Loucy (cell line): ENCODE measurements around the gene MAD1L1.

ENCODE experiments used
- H2AFZ ChIP-seq: fragments of 200-600 bp; sonication (generic); 2 replicates; pipeline ENCODE4 v1.6.0; 2016; ENCODE audit warnings: antibody characterized with exemption, mild to moderate bottlenecking, low read length, moderate library complexity
- H3F3A ChIP-seq: fragments of 200-600 bp; 2 replicates; pipeline ENCODE4 v1.6.0; 2016; ENCODE audit warnings: antibody characterized with exemption, low read depth, mild to moderate bottlenecking
- H3K27me3 ChIP-seq: fragments of 200-600 bp; sonication (generic); 2 replicates; pipeline ENCODE4 v1.6.1; 2014; ENCODE audit warnings: low read length, mild to moderate bottlenecking; ENCODE audit not compliant: insufficient read depth, poor library complexity, severe bottlenecking
- H3K36me3 ChIP-seq: fragments of 200-600 bp; sonication (generic); 2 replicates; pipeline ENCODE4 v1.6.1; 2016; ENCODE audit warnings: low read length; ENCODE audit not compliant: insufficient read depth
- H3K4me1 ChIP-seq: fragments of 200-600 bp; sonication (generic); 2 replicates; pipeline ENCODE4 v1.5.1; 2014; ENCODE audit warnings: low read length, mild to moderate bottlenecking; ENCODE audit not compliant: insufficient read depth, poor library complexity, severe bottlenecking
- H3K4me2 ChIP-seq: fragments of 200-600 bp; sonication (generic); 2 replicates; pipeline ENCODE4 v1.6.0; 2014; ENCODE audit warnings: antibody characterized with exemption, low read length, low read depth, mild to moderate bottlenecking; ENCODE audit not compliant: poor library complexity, severe bottlenecking
- H3K4me3 ChIP-seq: fragments of 200-600 bp; sonication (generic); 2 replicates; pipeline ENCODE4 v1.5.1; 2014; ENCODE audit warnings: low read length, mild to moderate bottlenecking, mixed read lengths; ENCODE audit not compliant: poor library complexity, severe bottlenecking
- H3K79me2 ChIP-seq: fragments of 200-600 bp; sonication (generic); 2 replicates; pipeline ENCODE4 v1.6.1; 2014; ENCODE audit warnings: low read length; ENCODE audit not compliant: insufficient read depth
- H3K9ac ChIP-seq: fragments of 200-600 bp; sonication (generic); 2 replicates; pipeline ENCODE4 v1.6.0; 2014; ENCODE audit warnings: mild to moderate bottlenecking, low read depth, low read length, moderate library complexity; ENCODE audit not compliant: poor library complexity, severe bottlenecking
- H3K9me2 ChIP-seq: fragments of 200-600 bp; sonication (generic); replicated peaks from 2 replicates; pipeline ENCODE4 v1.6.1; 2016; ENCODE audit warnings: low read depth, low read length, mixed read lengths
- H3K9me3 ChIP-seq: fragments of 200-600 bp; sonication (generic); 2 replicates; pipeline ENCODE4 v1.6.1; 2014; ENCODE audit warnings: mild to moderate bottlenecking, antibody characterized with exemption, low read length, low read depth; ENCODE audit not compliant: insufficient read depth
- H4K20me1 ChIP-seq: fragments of 200-600 bp; sonication (generic); 2 replicates; pipeline ENCODE4 v1.6.0; 2014; ENCODE audit warnings: antibody characterized with exemption, low read length, mild to moderate bottlenecking; ENCODE audit not compliant: insufficient read depth, poor library complexity, severe bottlenecking
- CTCF ChIP-seq: fragments of 200-600 bp; sonication (generic); conservative IDR thresholded peaks from 2 replicates; pipeline ENCODE4 v1.5.1; 2014; ENCODE audit warnings: mild to moderate bottlenecking, antibody characterized with exemption, low read length
- EZH2phosphoT487 ChIP-seq: fragments of 200-600 bp; IDR thresholded peaks from 2 replicates; pipeline ENCODE4 v1.6.1; 2018; ENCODE audit warnings: antibody characterized with exemption, mild to moderate bottlenecking, moderate library complexity, borderline replicate concordance

Gene MAD1L1

DNA sequence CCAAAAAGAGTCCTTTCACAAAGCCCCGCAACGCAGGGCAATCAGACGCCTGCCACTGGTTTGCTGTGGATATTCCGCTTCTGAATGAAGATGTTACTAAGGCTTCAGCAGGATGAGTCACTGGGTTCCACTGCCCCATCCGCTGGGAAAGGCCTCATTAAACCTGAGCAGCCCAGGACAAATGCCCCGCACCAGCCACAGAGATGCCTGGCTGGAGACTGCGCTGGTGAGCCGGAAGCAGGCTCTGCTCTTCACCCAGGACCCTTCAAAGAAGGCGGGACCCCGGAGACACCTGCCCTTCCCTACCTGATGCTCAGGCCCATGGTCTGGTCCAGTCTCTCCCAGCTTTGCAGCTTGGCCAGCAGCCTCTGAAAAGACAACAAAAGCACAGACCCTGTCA, 19.8 kb downstream of the MAD1L1 start:
- Histone ChIP-seq H3K79me2 (peaks cover 5% of the 10 kb centered on the region; the same call in 1 of the 2 replicates), H3K9ac (no peak overlapping the region), H3K9me3 (no peaks in the 10 kb centered on the region), H3K9me2 (no peaks in the 10 kb centered on the region), H3K4me3 (no peak overlapping the region), H4K20me1 (no peaks in the 10 kb centered on the region), H3K4me2 (no peak overlapping the region), H3K36me3 (peaks cover 81% of the 10 kb centered on the region; the same call in 1 of the 2 replicates), H3F3A (no peaks in the 10 kb centered on the region), H2AFZ (no peak overlapping the region), H3K27me3 (no peaks in the 10 kb centered on the region), H3K4me1 (peaks cover 17% of the 10 kb centered on the region)
- TF ChIP-seq EZH2phosphoT487 (no peak), CTCF (no peak)

DNA sequence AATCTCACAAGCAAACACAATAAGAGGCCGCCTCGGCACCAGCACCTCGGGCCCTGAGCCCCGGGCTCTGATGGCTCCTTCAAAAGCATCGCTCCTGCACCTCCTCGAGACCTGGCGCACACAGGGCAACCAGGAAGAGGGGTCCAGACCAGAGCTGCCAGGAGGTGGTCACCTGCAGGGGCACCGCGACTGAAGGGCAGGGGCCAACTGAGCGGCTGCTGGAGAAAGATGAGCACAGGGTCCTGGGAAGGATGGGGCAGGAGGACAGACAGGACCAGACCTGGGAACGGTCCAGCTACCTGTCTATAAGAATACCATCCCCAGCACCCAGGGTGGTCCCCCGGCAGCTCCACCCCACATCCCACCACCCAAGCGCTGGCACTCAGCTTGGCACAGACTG, 20.8 kb downstream of the MAD1L1 start:
- no peaks in the 10 kb centered on the region for H4K20me1 ChIP-seq
- H3K4me2 ChIP-seq: no peak overlapping the region
- no peaks in the 10 kb centered on the region for H3K27me3 ChIP-seq
- no peak for TF ChIP-seq EZH2phosphoT487
- TF ChIP-seq CTCF: no peak
- no peak overlapping the region for H2AFZ ChIP-seq
- H3K9me3 ChIP-seq: no peaks in the 10 kb centered on the region
- no peaks in the 10 kb centered on the region for H3K9me2 ChIP-seq
- no peaks in the 10 kb centered on the region for H3F3A ChIP-seq
- H3K79me2 ChIP-seq: peaks cover 5% of the 10 kb centered on the region; the same call in 1 of the 2 replicates
- no peak overlapping the region for H3K9ac ChIP-seq
- H3K4me1 ChIP-seq: peaks cover 17% of the 10 kb centered on the region
- H3K36me3 ChIP-seq: peaks cover 80% of the 10 kb centered on the region; the same call in 1 of the 2 replicates
- no peak overlapping the region for H3K4me3 ChIP-seq

- TF ChIP-seq CTCF (no peak), EZH2phosphoT487 (no peak)
- Histone ChIP-seq H3K27me3 (no peaks in the 10 kb centered on the region), H3K9ac (no peak overlapping the region), H3K4me2 (no peak overlapping the region), H3K9me2 (no peaks in the 10 kb centered on the region), H3F3A (no peaks in the 10 kb centered on the region), H3K4me3 (no peak overlapping the region), H2AFZ (no peak overlapping the region), H4K20me1 (no peaks in the 10 kb centered on the region), H3K79me2 (peaks cover 5% of the 10 kb centered on the region; the same call in 1 of the 2 replicates), H3K9me3 (no peaks in the 10 kb centered on the region), H3K4me1 (peaks cover 17% of the 10 kb centered on the region), H3K36me3 (peaks cover 77% of the 10 kb centered on the region; the same call in 1 of the 2 replicates)
Observed at GRCh38 chr7:2211259-2211880, 21.4 kb downstream of the MAD1L1 start.
